ENCODE data around the gene UBA1. TPM values are rescaled to one million over a fixed set of nuclear protein-coding genes. Genes with fewer than 3 reads are reported as not detected.
A peak's percentile ranks its signal among the peaks of the same experiment; 100 is the strongest.

UBA1 gene
- total RNA-seq, 4 donors from 2014 or later: 114 to 203 (median 146) TPM

GRCh38 chrX:47164420-47164819 is 29.2 kb upstream of the UBA1 start:
- no peak overlapping the region for H3K27ac ChIP-seq
- no peaks in the 10 kb centered on the region for H3K9me3 ChIP-seq
- no peaks in the 10 kb centered on the region for H3K4me1 ChIP-seq
- H3K4me3 ChIP-seq: no peak overlapping the region
- H3K36me3 ChIP-seq: peaks cover 0 to 6% (median 0%) of the 10 kb centered on the region in 3 donors
- no peak for DNase-seq
- TF ChIP-seq POLR2A (IDR thresholded peaks at IDR 0.05) (no peak), CTCF (IDR thresholded peaks at IDR 0.05) (no peak)
- no peaks in the 10 kb centered on the region for H3K27me3 ChIP-seq

- H3K27ac ChIP-seq: no peak overlapping the region
- H3K4me1 ChIP-seq: no peaks in the 10 kb centered on the region
- no peak overlapping the region for H3K4me3 ChIP-seq
- peak in 1 of 3 donors; percentile 23 for DNase-seq
- TF ChIP-seq CTCF (IDR thresholded peaks at IDR 0.05): no peak
- no peak for TF ChIP-seq POLR2A (IDR thresholded peaks at IDR 0.05)
- H3K36me3 ChIP-seq: peaks cover 0 to 16% (median 0%) of the 10 kb centered on the region in 3 donors
- no peaks in the 10 kb centered on the region for H3K9me3 ChIP-seq
- H3K27me3 ChIP-seq: no peaks in the 10 kb centered on the region
Observed at GRCh38 chrX:47166126-47166525, 27.5 kb upstream of the UBA1 start.

GRCh38 chrX:47168495-47169073 is 25.0 kb upstream of the UBA1 start:
- Histone ChIP-seq H3K27me3 (no peaks in the 10 kb centered on the region), H3K27ac (no peak overlapping the region), H3K36me3 (peaks cover 0 to 37% (median 0%) of the 10 kb centered on the region in 3 donors), H3K4me3 (no peak overlapping the region), H3K9me3 (no peaks in the 10 kb centered on the region), H3K4me1 (no peaks in the 10 kb centered on the region)
- TF ChIP-seq CTCF (IDR thresholded peaks at IDR 0.05): no peak
- no peak for TF ChIP-seq POLR2A (IDR thresholded peaks at IDR 0.05)
- DNase-seq: peak in 1 of 3 donors; percentile 23

GRCh38 chrX:47169273-47169672 is 24.4 kb upstream of the UBA1 start:
- no peak for TF ChIP-seq POLR2A (IDR thresholded peaks at IDR 0.05)
- TF ChIP-seq CTCF (IDR thresholded peaks at IDR 0.05): no peak
- Histone ChIP-seq H3K27ac (no peak overlapping the region), H3K4me3 (no peak overlapping the region), H3K9me3 (no peaks in the 10 kb centered on the region), H3K36me3 (peaks cover 0 to 40% (median 0%) of the 10 kb centered on the region in 3 donors), H3K4me1 (no peaks in the 10 kb centered on the region), H3K27me3 (no peaks in the 10 kb centered on the region)
- DNase-seq: peak in 1 of 3 donors; percentile 33

GRCh38 chrX:47169726-47170515 is 23.7 kb upstream of the UBA1 start:
- Histone ChIP-seq H3K27me3 (no peaks in the 10 kb centered on the region), H3K4me3 (no peak overlapping the region), H3K9me3 (no peaks in the 10 kb centered on the region), H3K4me1 (no peaks in the 10 kb centered on the region), H3K27ac (no peak overlapping the region), H3K36me3 (peaks cover 0 to 41% (median 0%) of the 10 kb centered on the region in 3 donors)
- TF ChIP-seq CTCF (IDR thresholded peaks at IDR 0.05): no peak
- no peak for TF ChIP-seq POLR2A (IDR thresholded peaks at IDR 0.05)
- DNase-seq: peak in 1 of 3 donors; percentile 43
